HUES6 (cell line): ENCODE data around the gene ECSCR.

Source experiments
- H3K27ac ChIP-seq: 2 replicates; pipeline ENCODE4 v1.7.0; 2013; ENCODE audit warnings: low read depth, mild to moderate bottlenecking, low read length, inconsistent platforms
- H3K27me3 ChIP-seq: 2 replicates; pipeline ENCODE4 v1.6.1; 2013; ENCODE audit warnings: low read length; ENCODE audit not compliant: control insufficient read depth, insufficient read depth
- H3K36me3 ChIP-seq: 2 replicates; pipeline ENCODE4 v1.6.1; 2013; ENCODE audit warnings: low read length; ENCODE audit not compliant: control insufficient read depth, insufficient read depth
- H3K4me1 ChIP-seq: 2 replicates; pipeline ENCODE4 v1.6.1; 2013; ENCODE audit warnings: low read length; ENCODE audit not compliant: control insufficient read depth, insufficient read depth
- H3K4me3 ChIP-seq: 2 replicates; pipeline ENCODE4 v1.5.1; 2013; ENCODE audit warnings: low read depth, low read length
- H3K9ac ChIP-seq: one replicate; pipeline ENCODE4 v1.6.1; 2013; ENCODE audit warnings: mild to moderate bottlenecking, low read length
- H3K9me3 ChIP-seq: 2 replicates; pipeline ENCODE4 v1.6.1; 2013; ENCODE audit warnings: low read depth, low read length; ENCODE audit not compliant: control insufficient read depth, insufficient read depth

Gene ECSCR

GRCh38 chr5:139473105-139473504, 10.6 kb upstream of the ECSCR start:
- H3K27ac ChIP-seq: peak overlapping the region; percentile 31; the same call in 1 of the 2 replicates
- H3K4me3 ChIP-seq: no peak overlapping the region
- peaks cover 40% of the 10 kb centered on the region for H3K4me1 ChIP-seq
- no peaks in the 10 kb centered on the region for H3K9me3 ChIP-seq
- peak overlapping the region; percentile 7 for H3K9ac ChIP-seq
- no peaks in the 10 kb centered on the region for H3K27me3 ChIP-seq
- H3K36me3 ChIP-seq: no peaks in the 10 kb centered on the region

GRCh38 chr5:139472386-139473030, 10.0 kb upstream of the ECSCR start:
- Histone ChIP-seq H3K27me3 (no peaks in the 10 kb centered on the region), H3K36me3 (no peaks in the 10 kb centered on the region), H3K4me3 (no peak overlapping the region), H3K4me1 (peaks cover 40% of the 10 kb centered on the region), H3K9ac (peak overlapping the region; percentile 7), H3K9me3 (no peaks in the 10 kb centered on the region), H3K27ac (no peak overlapping the region; the same call in 1 of the 2 replicates)

GRCh38 chr5:139470821-139471300, 8.3 kb upstream of the ECSCR start, which contains the start of gene SMIM33:
TSS of gene SMIM33 (plus strand) at chr5:139471004. CDS start at chr5:139471122, 118 bp downstream.
- Histone ChIP-seq H3K36me3 (no peaks in the 10 kb centered on the region), H3K27ac (no peak within 1 kb of the TSS), H3K27me3 (no peaks in the 10 kb centered on the region), H3K9ac (no peak within 1 kb of the TSS), H3K4me3 (no peak within 1 kb of the TSS), H3K9me3 (no peaks in the 10 kb centered on the region), H3K4me1 (peaks cover 40% of the 10 kb centered on the region)

GRCh38 chr5:139468421-139468931, 5.9 kb upstream of the ECSCR start:
- Histone ChIP-seq H3K4me1 (peaks cover 26% of the 10 kb centered on the region), H3K36me3 (no peaks in the 10 kb centered on the region), H3K27me3 (no peaks in the 10 kb centered on the region), H3K4me3 (no peak overlapping the region), H3K9me3 (no peaks in the 10 kb centered on the region), H3K9ac (no peak overlapping the region), H3K27ac (no peak overlapping the region)

GRCh38 chr5:139461698-139462097, 845 bp downstream of the ECSCR start:
- no peak overlapping the region for H3K27ac ChIP-seq
- no peak overlapping the region for H3K9ac ChIP-seq
- H3K27me3 ChIP-seq: no peaks in the 10 kb centered on the region
- no peak overlapping the region for H3K4me3 ChIP-seq
- no peaks in the 10 kb centered on the region for H3K9me3 ChIP-seq
- H3K36me3 ChIP-seq: no peaks in the 10 kb centered on the region
- peaks cover 28% of the 10 kb centered on the region for H3K4me1 ChIP-seq

- H3K27ac ChIP-seq: no peak overlapping the region
- H3K9ac ChIP-seq: no peak overlapping the region
- no peaks in the 10 kb centered on the region for H3K36me3 ChIP-seq
- H3K4me3 ChIP-seq: no peak overlapping the region
- no peaks in the 10 kb centered on the region for H3K9me3 ChIP-seq
- H3K27me3 ChIP-seq: no peaks in the 10 kb centered on the region
- H3K4me1 ChIP-seq: peaks cover 28% of the 10 kb centered on the region
Observed at GRCh38 chr5:139461176-139461575, 1.4 kb downstream of the ECSCR start.

GRCh38 chr5:139460455-139460854, 2.1 kb downstream of the ECSCR start:
- Histone ChIP-seq H3K9ac (no peak overlapping the region), H3K27me3 (no peaks in the 10 kb centered on the region), H3K9me3 (no peaks in the 10 kb centered on the region), H3K27ac (no peak overlapping the region), H3K4me3 (no peak overlapping the region), H3K36me3 (no peaks in the 10 kb centered on the region), H3K4me1 (peaks cover 28% of the 10 kb centered on the region)

- Histone ChIP-seq H3K9ac (no peak overlapping the region), H3K27ac (no peak overlapping the region), H3K4me1 (peaks cover 28% of the 10 kb centered on the region)
Observed at GRCh38 chr5:139459451-139459934, 3.0 kb downstream of the ECSCR start.

GRCh38 chr5:139458580-139459407, 3.7 kb downstream of the ECSCR start:
- Histone ChIP-seq H3K36me3 (0 out of 2 replicates have a peak, but pooled peaks cover under 1% of the 10 kb centered on the region), H3K9ac (no peak overlapping the region), H3K4me1 (peaks cover 28% of the 10 kb centered on the region), H3K9me3 (no peaks in the 10 kb centered on the region), H3K4me3 (no peak overlapping the region), H3K27ac (no peak overlapping the region), H3K27me3 (no peaks in the 10 kb centered on the region)

More at GRCh38 chr5:139459451-139459934, 3.0 kb downstream of the ECSCR start:
- no peaks in the 10 kb centered on the region for H3K27me3 ChIP-seq
- no peaks in the 10 kb centered on the region for H3K9me3 ChIP-seq
- no peak overlapping the region for H3K4me3 ChIP-seq
- H3K36me3 ChIP-seq: no peaks in the 10 kb centered on the region

GRCh38 chr5:139457653-139458306, 4.8 kb downstream of the ECSCR start:
- no peaks in the 10 kb centered on the region for H3K9me3 ChIP-seq

More at GRCh38 chr5:139457653-139458306, 4.8 kb downstream of the ECSCR start:
- H3K4me1 ChIP-seq: peaks cover 26% of the 10 kb centered on the region
- no peak overlapping the region for H3K9ac ChIP-seq
- H3K27me3 ChIP-seq: no peaks in the 10 kb centered on the region
- H3K4me3 ChIP-seq: no peak overlapping the region
- no peak overlapping the region for H3K27ac ChIP-seq
- H3K36me3 ChIP-seq: 0 out of 2 replicates have a peak, but pooled peaks cover 3% of the 10 kb centered on the region
